ENCODE results near the gene SMIM35.

The SMIM35 gene

GRCh38 chr11:118086913-118087768, at the start of gene SMIM35:
Gene SMIM35, minus strand, starts transcription at chr11:118086963. Its CDS starts 206 bp downstream, at chr11:118086757.
- no peak for DNase-seq

GRCh38 chr11:118136341-118136740, 49.6 kb upstream of the SMIM35 start:
- DNase-seq: no peak

- no peak for DNase-seq
Measured at GRCh38 chr11:118135796-118136165, 49.0 kb upstream of the SMIM35 start.

GRCh38 chr11:118135051-118135795, 48.5 kb upstream of the SMIM35 start:
- no peak for DNase-seq

DNA sequence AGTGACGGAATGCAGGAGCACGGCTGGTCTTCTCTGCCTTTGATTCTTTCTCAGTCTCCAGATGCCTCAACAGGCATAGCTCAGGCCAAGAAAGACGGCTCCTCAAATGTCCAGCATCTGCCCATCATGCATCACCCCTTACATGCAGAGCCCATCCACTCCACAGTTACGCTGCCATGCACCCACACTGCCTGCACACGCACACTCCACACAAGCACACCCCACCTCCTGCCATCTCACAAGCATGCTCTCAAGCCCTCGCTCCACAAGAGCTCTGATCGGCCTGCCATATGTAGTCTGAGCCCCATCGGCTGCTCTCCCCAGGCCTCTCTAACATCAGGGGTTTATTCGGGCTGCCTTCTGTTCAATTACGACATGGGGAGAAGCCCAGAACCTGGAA, 47.1 kb upstream of the SMIM35 start:
- DNase-seq: no peak

DNA sequence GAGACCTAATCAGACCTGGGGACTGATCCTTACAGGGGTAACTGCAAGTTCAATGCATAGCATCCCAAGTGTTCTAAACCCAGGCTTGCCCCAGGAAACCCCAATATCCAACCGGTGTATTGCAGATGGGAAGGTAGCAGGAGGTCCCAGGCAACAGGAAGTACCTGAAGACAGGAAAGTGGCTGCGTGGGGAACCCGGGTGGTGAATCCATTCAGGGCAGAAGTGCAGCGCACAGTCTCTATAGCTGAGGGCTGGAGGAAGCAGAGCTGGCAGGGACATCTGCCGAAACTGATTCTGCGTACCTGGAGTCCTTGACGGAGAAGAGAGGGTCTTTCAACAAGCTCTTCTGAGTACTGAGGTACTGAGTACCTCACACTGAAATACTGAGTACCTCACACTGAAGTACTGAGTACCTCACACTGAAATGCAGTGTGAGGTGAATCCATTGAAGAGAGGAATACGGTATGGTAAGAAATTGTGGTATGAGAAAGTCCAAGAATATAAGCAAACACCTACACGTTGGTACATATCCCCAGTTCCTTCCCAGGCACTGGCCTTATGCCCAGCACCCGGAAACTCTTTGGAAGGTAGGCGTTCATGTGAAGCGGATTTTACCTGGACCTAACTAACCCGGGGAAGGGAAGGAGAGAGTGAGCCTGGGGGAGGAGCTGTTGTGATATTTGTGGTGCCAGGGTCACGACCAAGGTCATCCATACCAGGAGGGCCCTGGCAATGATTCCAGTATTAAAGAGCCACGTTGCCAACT, 45.8 kb upstream of the SMIM35 start:
- DNase-seq: no peak

DNA sequence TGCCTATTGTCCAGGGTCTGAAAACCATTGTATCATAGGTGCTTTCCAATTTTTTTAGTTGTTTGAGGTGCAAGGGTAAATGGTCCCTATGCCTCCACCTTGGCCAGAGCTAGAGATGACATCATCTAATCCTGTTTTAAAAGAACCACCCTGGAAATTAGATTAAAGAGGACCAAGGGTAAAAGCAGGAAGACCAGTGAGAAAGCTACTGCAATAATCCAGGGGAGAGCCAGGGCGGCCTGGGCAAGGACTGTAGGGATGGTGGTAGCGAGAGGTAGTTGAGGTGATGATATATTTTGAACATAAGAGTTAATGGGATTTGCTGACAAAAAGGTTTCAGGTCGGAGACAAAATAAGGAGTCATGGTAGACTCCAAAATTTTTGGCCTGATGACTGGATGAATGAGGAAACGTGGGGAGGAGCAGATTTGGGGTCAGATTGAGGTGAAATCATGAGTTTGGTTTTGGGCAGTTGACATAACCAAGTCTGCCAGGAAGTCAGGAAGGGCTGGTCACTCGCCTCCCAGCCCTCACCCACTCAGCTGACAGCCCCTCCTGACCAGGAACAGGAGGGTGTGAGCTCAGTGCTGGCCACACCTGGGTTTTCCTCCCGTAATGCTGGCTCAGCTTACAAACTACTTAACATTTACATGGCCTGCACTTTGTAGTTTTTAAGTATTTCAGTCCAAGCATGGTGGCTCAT, 42.9 kb upstream of the SMIM35 start:
- no peak for DNase-seq

DNA sequence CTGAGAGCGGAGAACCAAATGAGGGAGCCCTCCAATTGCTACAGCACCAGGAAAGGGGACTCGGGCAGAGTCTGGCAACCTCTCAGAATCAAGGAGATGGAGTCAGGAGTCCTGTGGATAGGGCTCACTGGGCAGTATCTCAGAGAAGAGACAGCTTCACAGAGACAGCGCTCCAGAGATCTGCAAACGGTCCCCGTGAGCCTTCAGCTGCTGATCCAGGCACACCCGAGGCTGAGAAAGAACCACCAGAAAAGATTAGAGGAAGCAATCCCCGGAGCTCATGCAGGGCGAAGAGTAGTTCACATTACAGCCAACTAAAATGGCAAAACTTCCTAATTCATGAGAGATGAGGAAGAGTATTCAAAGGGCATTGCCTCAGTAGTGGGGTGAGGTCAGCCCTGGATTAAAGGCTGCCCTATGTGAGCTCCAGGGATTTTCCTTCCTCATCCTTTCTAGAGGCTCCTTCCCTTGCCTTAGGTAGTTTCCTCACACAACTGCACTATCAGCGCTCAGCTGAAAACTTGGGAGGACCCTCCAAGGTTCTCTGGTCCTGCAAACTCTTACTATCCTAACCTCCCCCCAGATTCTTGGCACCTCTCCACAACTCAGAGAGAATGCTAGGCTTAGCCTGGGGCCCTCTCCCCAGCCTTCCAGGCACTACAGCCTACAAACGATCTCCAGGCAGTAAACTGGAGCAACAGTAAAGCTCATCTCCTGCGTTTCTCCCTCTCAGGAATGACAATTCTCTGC, 42.1 kb upstream of the SMIM35 start:
- no peak for DNase-seq

DNA sequence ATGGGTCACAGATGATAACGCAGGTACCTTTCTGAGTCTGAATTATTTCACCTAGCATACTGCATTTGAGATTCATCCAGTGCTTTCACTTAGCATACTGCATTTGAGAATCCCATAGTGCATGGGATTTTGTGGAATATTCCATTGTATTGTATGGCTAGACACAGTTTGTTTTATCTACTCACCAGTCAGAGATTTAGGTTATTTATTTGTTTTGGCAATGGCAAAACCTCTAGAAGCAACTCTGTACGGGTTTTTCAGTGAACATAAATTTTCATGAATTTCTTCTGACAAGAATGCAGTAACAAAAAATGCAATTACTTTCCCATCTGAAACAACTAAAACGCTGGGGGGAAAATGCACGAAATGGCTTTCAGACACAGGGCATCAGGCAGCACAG, 41.5 kb upstream of the SMIM35 start:
- DNase-seq: no peak

GRCh38 chr11:118126082-118126838, 39.5 kb upstream of the SMIM35 start:
- DNase-seq: no peak

DNA sequence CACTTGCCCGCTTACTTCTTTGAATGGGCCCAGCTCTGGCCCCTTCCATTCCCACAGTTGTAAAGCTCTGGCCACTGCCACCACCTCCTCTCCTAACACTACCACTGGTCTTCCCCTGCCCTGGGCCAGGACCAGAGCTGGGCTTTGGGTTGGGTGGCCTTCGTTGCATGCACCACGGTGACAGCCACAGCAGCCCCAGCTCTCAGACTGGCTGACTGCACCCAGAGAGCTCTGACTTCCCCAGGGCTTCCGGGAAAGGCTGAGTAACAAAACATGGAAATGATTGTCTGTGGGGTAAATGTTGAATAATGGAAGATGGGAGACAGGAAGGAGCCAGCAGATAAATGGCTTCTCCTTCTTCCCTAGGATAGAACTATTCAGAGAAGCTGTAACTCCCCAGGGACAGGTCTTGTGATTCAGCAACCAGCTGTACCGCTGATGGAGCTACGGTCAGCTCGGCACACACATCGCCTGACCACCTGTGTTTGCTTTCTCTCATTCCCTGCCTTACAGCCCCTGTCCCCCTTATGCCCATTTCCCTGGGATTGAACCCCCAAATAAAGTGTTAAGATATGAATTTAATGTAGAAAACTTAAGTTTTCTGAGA, 38.3 kb upstream of the SMIM35 start:
- DNase-seq: no peak

GRCh38 chr11:118120793-118121192, 34.0 kb upstream of the SMIM35 start:
- no peak for DNase-seq

DNA sequence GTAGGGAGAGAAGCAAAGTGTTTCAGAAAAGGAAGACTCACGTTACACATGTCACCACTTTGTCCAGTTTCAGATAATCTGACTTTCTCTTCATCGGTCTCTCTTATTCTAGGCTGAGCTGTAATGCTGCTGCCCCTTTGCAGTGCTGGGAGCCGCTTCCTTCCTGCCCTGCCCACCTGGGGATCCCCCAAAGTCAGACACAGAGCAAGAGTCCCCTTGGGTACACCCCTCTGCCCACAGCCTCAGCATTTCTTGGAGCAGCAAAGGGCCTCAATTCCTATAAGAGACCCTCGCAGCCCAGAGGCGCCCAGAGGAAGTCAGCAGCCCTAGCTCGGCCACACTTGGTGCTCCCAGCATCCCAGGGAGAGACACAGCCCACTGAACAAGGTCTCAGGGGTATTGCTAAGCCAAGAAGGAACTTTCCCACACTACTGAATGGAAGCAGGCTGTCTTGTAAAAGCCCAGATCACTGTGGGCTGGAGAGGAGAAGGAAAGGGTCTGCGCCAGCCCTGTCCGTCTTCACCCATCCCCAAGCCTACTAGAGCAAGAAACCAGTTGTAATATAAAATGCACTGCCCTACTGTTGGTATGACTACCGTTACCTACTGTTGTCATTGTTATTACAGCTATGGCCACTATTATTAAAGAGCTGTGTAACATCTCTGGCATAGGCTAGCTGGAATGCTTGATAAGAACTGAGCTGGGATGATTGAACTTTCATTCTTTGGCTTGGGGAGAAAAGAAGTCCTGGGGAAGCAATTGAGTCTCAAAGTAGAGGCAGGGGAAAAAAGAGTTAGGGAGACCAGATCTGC, 31.2 kb upstream of the SMIM35 start:
- DNase-seq: no peak

GRCh38 chr11:118115048-118115447, 28.3 kb upstream of the SMIM35 start:
- no peak for DNase-seq

- no peak for DNase-seq
Measured at GRCh38 chr11:118114266-118114665, 27.5 kb upstream of the SMIM35 start.

DNA sequence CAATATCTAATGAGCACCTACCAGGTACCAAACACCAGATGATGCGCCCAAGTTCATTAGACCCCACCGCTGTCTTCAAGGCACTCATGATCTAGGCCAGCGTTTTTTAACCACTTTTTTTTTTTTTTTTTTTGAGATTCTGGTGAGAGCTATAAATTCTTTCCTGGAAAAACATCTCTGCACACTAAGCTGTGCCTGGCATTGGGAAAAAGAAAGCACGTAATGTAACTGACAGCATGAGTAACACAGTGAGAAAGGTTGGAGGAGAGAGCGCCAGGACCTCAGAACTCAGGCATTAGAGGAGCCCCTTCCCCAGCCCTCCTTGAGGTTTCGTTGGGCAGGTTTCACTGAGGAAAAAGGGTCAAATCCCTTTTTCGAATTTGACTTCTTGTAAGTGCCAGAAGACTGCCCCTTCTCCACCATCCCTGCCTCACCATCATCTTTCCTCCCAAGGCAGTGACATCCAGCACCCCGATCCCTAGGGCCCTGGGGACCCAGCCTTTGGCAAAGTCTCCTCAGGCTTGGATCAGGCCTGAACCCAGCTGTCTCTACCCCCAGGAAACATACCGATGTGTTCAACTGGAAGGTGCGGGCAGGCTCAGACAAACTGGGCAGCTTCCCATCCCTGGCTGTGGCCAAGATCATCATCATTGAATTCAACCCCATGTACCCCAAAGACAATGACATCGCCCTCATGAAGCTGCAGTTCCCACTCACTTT, 26.1 kb upstream of the SMIM35 start:
- no peak for DNase-seq

DNA sequence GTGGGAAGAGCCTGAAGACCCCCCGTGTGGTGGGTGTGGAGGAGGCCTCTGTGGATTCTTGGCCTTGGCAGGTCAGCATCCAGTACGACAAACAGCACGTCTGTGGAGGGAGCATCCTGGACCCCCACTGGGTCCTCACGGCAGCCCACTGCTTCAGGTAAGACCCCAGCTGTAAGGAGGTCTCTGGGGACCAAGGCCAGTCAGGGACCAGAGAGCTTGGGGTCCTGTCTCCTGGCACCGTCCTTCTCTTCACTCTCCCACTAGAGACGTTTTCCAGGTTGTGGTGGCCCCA, 24.9 kb upstream of the SMIM35 start:
- no peak for DNase-seq

- DNase-seq: no peak
Measured at GRCh38 chr11:118111019-118111743, 24.4 kb upstream of the SMIM35 start.

DNA sequence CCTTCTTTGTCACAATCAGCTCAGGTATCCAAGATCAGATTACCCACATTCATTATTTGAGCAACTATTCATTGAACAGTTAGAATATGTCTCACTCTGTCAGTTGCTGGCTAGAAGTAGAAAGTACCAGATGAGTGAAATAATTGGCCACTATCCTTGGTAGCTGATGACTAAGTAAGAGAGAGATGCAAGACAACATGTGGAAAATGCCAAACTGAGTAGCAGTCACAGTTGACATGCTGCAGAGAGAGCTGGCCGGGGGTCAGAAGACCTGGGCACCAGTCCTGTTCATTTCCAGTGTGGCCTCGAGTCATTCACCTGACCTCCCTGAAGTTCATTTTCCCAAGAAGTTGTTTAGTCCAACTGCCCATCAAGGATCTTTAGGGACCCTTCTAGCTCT, 22.5 kb upstream of the SMIM35 start:
- DNase-seq: no peak
